ENCODE data around the gene SYP. TPM values are rescaled to one million over a fixed set of nuclear protein-coding genes. Genes with fewer than 3 reads are reported as not detected.

The SYP gene
- polyA plus RNA-seq, 1 of the 3 experiments (the other 2 are of a cell fraction) = 0.76 TPM

- Histone ChIP-seq H3K4me2 (no peak overlapping the region), H3K27ac (ENCODE audit: low read depth in 2 of 2, low read length in 1 of 2) (no peak overlapping the region), H4K20me1 (ENCODE audit: insufficient read depth) (no peaks in the 10 kb centered on the region), H3K4me1 (ENCODE audit: control insufficient read depth in 1 of 2, insufficient read depth in 2 of 2, low read depth in 1 of 2, low read length in 1 of 2) (no peaks in the 10 kb centered on the region), H3K9me3 (no peaks in the 10 kb centered on the region), H3F3A (replicated peaks; ENCODE audit: insufficient read depth) (no peaks in the 10 kb centered on the region), H3K36me3 (replicated peaks in 1 of 2; ENCODE audit: control insufficient read depth in 1 of 2, insufficient read depth in 2 of 2, low read length in 1 of 2) (no peaks in the 10 kb centered on the region), H3K9me2 (no peaks in the 10 kb centered on the region), H3K4me3 (ENCODE audit: low read depth in 2 of 2, low read length in 1 of 2) (no peak overlapping the region), H3K79me2 (ENCODE audit: insufficient read depth) (no peaks in the 10 kb centered on the region), H3K27me3 (ENCODE audit: insufficient read depth) (no peaks in the 10 kb centered on the region; the same call in 1 of the 2 replicates), H2AFZ (ENCODE audit: low read depth) (no peak overlapping the region), H3K9ac (no peak overlapping the region)
- ChIA-PET CTCF (interaction anchor here (0.7 kb wide), 1 partner anchor 41 kb away, joined by 3 read pairs; no protein-coding TSS in a partner anchor), POLR2A (no interaction called here)
- no peak for DNase-seq
- TF ChIP-seq MAX (IDR thresholded peaks at IDR 0.05; ENCODE audit: low read depth) (no peak), MEF2A (IDR thresholded peaks at IDR 0.05; ENCODE audit: borderline replicate concordance, low read depth) (no peak), EZH2phosphoT487 (IDR thresholded peaks at IDR 0.05; ENCODE audit: borderline replicate concordance, low read depth) (no peak), PBX3 (IDR thresholded peaks at IDR 0.05) (no peak), FOXM1 (IDR thresholded peaks at IDR 0.05; ENCODE audit: low read depth) (no peak), CHD2 (IDR thresholded peaks at IDR 0.05; ENCODE audit: low read length, partially characterized antibody) (no peak), JUND (IDR thresholded peaks at IDR 0.05) (no peak), RCOR1 (IDR thresholded peaks at IDR 0.05; ENCODE audit: low read length) (no peak), GABPA (IDR thresholded peaks at IDR 0.05; ENCODE audit: low read depth) (no peak), FOSL2 (IDR thresholded peaks at IDR 0.05; ENCODE audit: borderline replicate concordance, low read depth) (no peak), RXRA (IDR thresholded peaks at IDR 0.05; ENCODE audit: borderline replicate concordance, low read depth) (no peak), RAD21 (IDR thresholded peaks at IDR 0.05; ENCODE audit: low read length) (no peak), EP300 (IDR thresholded peaks at IDR 0.05; ENCODE audit: borderline replicate concordance in 1 of 2, low read depth in 1 of 2, low read length in 1 of 2) (no peak), TAF1 (IDR thresholded peaks at IDR 0.05; ENCODE audit: borderline replicate concordance, low read depth, low read length) (no peak), FOXJ3 (CRISPR knock-in tag; IDR thresholded peaks at IDR 0.05) (no peak), YY1 (IDR thresholded peaks at IDR 0.05; ENCODE audit: low read depth) (no peak), REST (IDR thresholded peaks at IDR 0.05; ENCODE audit: low read depth, low read length) (no peak), TEAD4 (IDR thresholded peaks at IDR 0.05; ENCODE audit: borderline replicate concordance, insufficient read depth) (no peak), ELF1 (IDR thresholded peaks at IDR 0.05) (no peak), RFX5 (IDR thresholded peaks at IDR 0.05; ENCODE audit: low read length) (no peak)
- WGBS (ENCODE audit: low lambda C conversion rate) = 54% methylated on average over 21 of the region's 56 CpGs
Measured at GRCh38 chrX:49233887-49234555, 34.0 kb upstream of the SYP start.

Data from SK-N-SH (cell line).